SK-N-SH (cell line): ENCODE results near the gene ZBTB22.

Experiments used
- CTCF ChIP-seq: fragments of 200-600 bp; sonication (generic); IDR thresholded peaks from 2 replicates; pipeline ENCODE4 v1.6.1; 2017; ENCODE audit warnings: antibody characterized with exemption, mild to moderate bottlenecking, moderate library complexity
- FOSL2 ChIP-seq: IDR thresholded peaks from 2 replicates; pipeline ENCODE4 v1.4.0; 2012; ENCODE audit warnings: low read depth, mild to moderate bottlenecking, moderate library complexity, borderline replicate concordance
- FOXM1 ChIP-seq: IDR thresholded peaks from 2 replicates; pipeline ENCODE4 v1.4.0; 2012; ENCODE audit warnings: low read depth, mild to moderate bottlenecking
- GABPA ChIP-seq: IDR thresholded peaks from 2 replicates; pipeline ENCODE4 v1.4.0; 2012; ENCODE audit warnings: low read depth, mild to moderate bottlenecking
- MAX ChIP-seq: IDR thresholded peaks from 2 replicates; pipeline ENCODE4 v1.4.0; 2012; ENCODE audit warnings: low read depth
- MEF2A ChIP-seq: IDR thresholded peaks from 2 replicates; pipeline ENCODE4 v1.4.0; 2012; ENCODE audit warnings: low read depth, borderline replicate concordance
- NRF1 ChIP-seq: IDR thresholded peaks from 2 replicates; pipeline ENCODE4 v1.6.1; 2012; ENCODE audit warnings: low read depth, mild to moderate bottlenecking, low read length
- RCOR1 ChIP-seq: fragments of 150-350 bp; IDR thresholded peaks from 2 replicates; pipeline ENCODE4 v1.6.1; 2017; ENCODE audit warnings: antibody characterized with exemption, low read length
- SMC3 ChIP-seq: IDR thresholded peaks from 2 replicates; pipeline ENCODE4 v1.6.1; 2012; ENCODE audit warnings: low read depth, low read length, improper control_type of control experiment
- ZBTB33 ChIP-seq: IDR thresholded peaks from 2 replicates; pipeline ENCODE4 v1.4.0; 2012; ENCODE audit warnings: low read depth, borderline replicate concordance

DNA sequence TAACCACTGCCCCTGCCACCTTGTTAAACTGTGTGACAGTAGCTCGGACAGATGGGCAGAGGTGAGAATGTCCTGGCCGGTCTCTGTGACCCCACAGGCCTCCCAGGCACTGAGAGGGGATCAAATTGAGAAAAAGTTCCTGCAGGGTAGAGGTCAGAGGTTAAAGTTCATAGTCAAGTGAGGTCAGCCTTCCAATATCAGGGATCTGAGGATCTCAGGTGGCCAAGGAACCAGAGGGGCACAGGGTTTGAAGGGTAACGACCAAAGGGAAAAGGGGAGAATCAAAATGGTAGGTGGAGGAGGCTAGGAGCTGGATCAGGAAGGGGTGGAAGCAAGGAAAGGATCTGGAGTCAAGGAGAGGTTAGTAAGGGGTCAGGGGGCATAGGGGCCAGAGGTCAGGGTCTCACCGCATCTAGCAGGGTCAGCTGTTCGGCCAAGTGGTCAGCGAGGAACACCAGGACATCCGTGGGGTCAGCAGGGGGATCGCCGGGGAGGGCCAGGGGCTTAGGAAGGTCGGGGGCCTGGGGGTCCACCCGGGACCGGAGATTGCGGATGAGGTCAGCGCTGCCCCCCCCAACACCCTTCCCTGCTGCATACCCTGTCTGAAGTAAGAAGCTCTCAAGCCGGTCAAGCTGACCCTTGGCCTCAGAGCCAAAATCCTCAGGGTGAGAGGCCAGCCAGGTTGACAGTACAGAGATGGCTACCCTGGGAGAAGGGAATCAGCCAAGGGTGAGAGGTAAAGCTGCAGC is 21.7 kb downstream of the ZBTB22 start:
- no peak for TF ChIP-seq RCOR1
- no peak for TF ChIP-seq CTCF
- no peak for TF ChIP-seq MEF2A
- TF ChIP-seq FOSL2, result no peak
- TF ChIP-seq NRF1, result no peak
- no peak for TF ChIP-seq ZBTB33
- TF ChIP-seq SMC3, result no peak
- TF ChIP-seq FOXM1, result no peak
- TF ChIP-seq MAX, result no peak
- TF ChIP-seq GABPA, result no peak
